Ovary (tissue), 9 donors: Measurements from ENCODE around the gene SVIL. TPM values are rescaled to one million over a fixed set of nuclear protein-coding genes. Genes with fewer than 3 reads are reported as not detected.
"Not testable (repeated sequence)": the region's sequence is repeated elsewhere in the genome, so short reads cannot be mapped to it uniquely, and the experiment has no call there.

Experiments used
- DNase-seq, 5 donors: peaks; one replicate each; pipeline ENCODE4 v3.0.0-alpha.2; 2019 to 2020
- H3K27ac ChIP-seq, 2 donors: fragments of 200-600 bp; one replicate each; pipeline versions ENCODE4 v1.5.1 to v1.8.0; 2019 to 2022
- H3K27me3 ChIP-seq: fragments of 200-600 bp; one replicate; pipeline ENCODE4 v1.8.0; 2022
- H3K36me3 ChIP-seq: fragments of 200-600 bp; sonication (generic); one replicate; pipeline ENCODE4 v1.5.1; 2019
- H3K4me1 ChIP-seq: one replicate; pipeline ENCODE4 v1.8.1; 2013; ENCODE audit warnings: mild to moderate bottlenecking, moderate library complexity; ENCODE audit not compliant: insufficient read depth
- H3K4me3 ChIP-seq: fragments of 200-600 bp; sonication (generic); one replicate; pipeline ENCODE4 v1.5.1; 2017
- H3K9me3 ChIP-seq, 2 donors: fragments of 200-600 bp in 1 of 2; sonication (generic) in 1 of 2; one replicate each; pipeline versions ENCODE4 v1.5.1 to v1.8.1; 2013 to 2019; ENCODE audit warnings: mild to moderate bottlenecking in 1 of 2, moderate library complexity in 1 of 2
- CTCF ChIP-seq, 3 donors: fragments of 450-650 bp in 2 of 3; fragments of 200-600 bp in 1 of 3; IDR thresholded peaks; one replicate each; pipeline versions ENCODE4 v1.5.1 to v1.8.0; 2016 to 2022; ENCODE audit warnings: antibody characterized with exemption in 3 of 3, mild to moderate bottlenecking in 1 of 3
- EP300 ChIP-seq: sonication (generic); formaldehyde crosslinking; IDR thresholded peaks from one replicate; pipeline ENCODE4 v1.6.1; 2017; ENCODE audit warnings: antibody characterized with exemption
- POLR2A ChIP-seq: fragments of 450-650 bp; IDR thresholded peaks from one replicate; pipeline ENCODE4 v1.6.1; 2017; ENCODE audit warnings: antibody characterized with exemption, mild to moderate bottlenecking, moderate library complexity
- WGBS, 3 donors: extraction: QIAGEN DNeasy Blood & Tissue Kit in 1 of 3; methylation state at CpG; one replicate each; pipeline versions ENCODE4 v1.1.5 to v1.1.7; 2013 to 2017; 5-methylcytosine and 5-hydroxymethylcytosine counted together
- intact Hi-C, 4 donors: fragments of 100-400 bp; cut with DNase I; formaldehyde crosslinking; loops; one replicate each; pipeline versions ENCODE4 v1.11.0 to v1.15.1; 2022 to 2023
- polyA plus RNA-seq, 2 donors: library from polyadenylated mRNA; stranded (reverse); fragments of 200-250 nt in 1 of 2; fragments of 350-450 nt in 1 of 2; fragmentation: Illumina TruSeq in 1 of 2; extraction: RNeasy Lipid Tissue Mini Kit (QIAGEN cat#74804) in 1 of 2; gene quantifications; one replicate each; pipeline ENCODE4 v1.2.3, GENCODE V29; 2013 to 2014
- total RNA-seq, 7 donors: library from RNA; depleted of rRNA in 2 of 7; stranded (reverse); fragments of >200 nt in 2 of 7; fragmentation: NEBNext Ultra II Directional in 3 of 7; extraction: Animal tissue kit (Norgen Biotek cat#: 25700) in 3 of 7; gene quantifications; one replicate each; pipeline versions ENCODE4 v1.1.0 to v1.2.4, GENCODE V29; 2016 to 2023
- donor health status: DM: no; HTN: no; CAD: no; lungs with moderate emphysema.
- donor health status: DM: no; HTN: no; CAD: no.
- donor health status: Bipolar disorder and iron deficiency.
- donor health status: DM: yes; HTN: yes; CAD: no.
- donor health status: DM: no; HTN: no; CAD: no.
- donor health status: DM: yes; HTN: yes; CAD: no.

Gene SVIL
- total and polyA plus RNA-seq, 9 donors: 49.9 to 225 (median 139) TPM

GRCh38 chr10:29569795-29570194, 65.0 kb downstream of the SVIL start:
- Histone ChIP-seq H3K27me3 (no peaks in the 10 kb centered on the region), H3K4me3 (no peak overlapping the region), H3K9me3 (no peaks in the 10 kb centered on the region), H3K36me3 (no peaks in the 10 kb centered on the region), H3K4me1 (no peaks in the 10 kb centered on the region), H3K27ac (no peak overlapping the region)
- DNase-seq: no peak
- TF ChIP-seq EP300: no peak
- no peak for TF ChIP-seq POLR2A
- TF ChIP-seq CTCF (IDR thresholded peaks at IDR 0.05): no peak
- intact Hi-C loops: no loop called here

DNA sequence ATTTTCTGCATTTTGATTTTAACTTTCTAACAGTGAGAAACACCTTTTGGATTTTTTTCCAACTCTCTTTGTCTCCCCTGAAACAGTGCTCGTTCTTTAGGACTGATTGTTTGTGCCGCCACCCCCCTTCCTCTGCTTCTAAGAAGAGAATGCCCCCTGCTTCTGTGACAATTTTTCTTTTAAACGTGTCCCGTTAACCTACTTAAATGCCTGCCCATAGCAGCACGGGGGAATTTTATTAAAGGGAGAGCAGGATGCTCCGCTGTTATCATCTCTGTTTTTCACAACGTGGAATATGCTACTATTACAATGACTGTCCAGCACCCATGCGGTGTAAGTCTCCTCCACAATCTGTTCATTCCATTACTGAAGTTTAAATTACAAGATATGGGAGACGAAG, 67.8 kb downstream of the SVIL start:
- TF ChIP-seq POLR2A (no peak), EP300 (no peak), CTCF (IDR thresholded peaks at IDR 0.05) (no peak)
- no peak overlapping the region for H3K27ac ChIP-seq

GRCh38 chr10:29566209-29566608, 68.6 kb downstream of the SVIL start:
- H3K27ac ChIP-seq, DNase-seq, H3K4me3 ChIP-seq, H3K27me3 ChIP-seq, H3K4me1 ChIP-seq, H3K36me3 ChIP-seq, H3K9me3 ChIP-seq, intact Hi-C loops: not testable (repeated sequence)
- 81 to 92% (median 86%) methylated on average over 7 of the region's 7 CpGs for WGBS, 3 donors

More for the DNA sequence above, 67.8 kb downstream of the SVIL start:
- no peaks in the 10 kb centered on the region for H3K9me3 ChIP-seq
- intact Hi-C loops: no loop called here
- no peaks in the 10 kb centered on the region for H3K36me3 ChIP-seq
- H3K4me3 ChIP-seq: no peak overlapping the region
- no peaks in the 10 kb centered on the region for H3K27me3 ChIP-seq
- WGBS, 3 donors: 74 to 87% (median 81%) methylated on average over 9 of the region's 9 CpGs
- DNase-seq: no peak
- no peaks in the 10 kb centered on the region for H3K4me1 ChIP-seq

GRCh38 chr10:29563420-29564035, 71.2 kb downstream of the SVIL start:
- H3K27me3 ChIP-seq: no peaks in the 10 kb centered on the region
- H3K4me3 ChIP-seq: no peak overlapping the region
- H3K36me3 ChIP-seq: no peaks in the 10 kb centered on the region
- no peak overlapping the region for H3K27ac ChIP-seq
- no peaks in the 10 kb centered on the region for H3K4me1 ChIP-seq
- TF ChIP-seq POLR2A: no peak
- no peak for TF ChIP-seq CTCF (IDR thresholded peaks at IDR 0.05)
- TF ChIP-seq EP300: no peak
- WGBS, 3 donors: 94 to 96% (median 95%) methylated on average over 7 of the region's 7 CpGs
- intact Hi-C loops: no loop called here
- DNase-seq: no peak
- no peaks in the 10 kb centered on the region for H3K9me3 ChIP-seq

DNA sequence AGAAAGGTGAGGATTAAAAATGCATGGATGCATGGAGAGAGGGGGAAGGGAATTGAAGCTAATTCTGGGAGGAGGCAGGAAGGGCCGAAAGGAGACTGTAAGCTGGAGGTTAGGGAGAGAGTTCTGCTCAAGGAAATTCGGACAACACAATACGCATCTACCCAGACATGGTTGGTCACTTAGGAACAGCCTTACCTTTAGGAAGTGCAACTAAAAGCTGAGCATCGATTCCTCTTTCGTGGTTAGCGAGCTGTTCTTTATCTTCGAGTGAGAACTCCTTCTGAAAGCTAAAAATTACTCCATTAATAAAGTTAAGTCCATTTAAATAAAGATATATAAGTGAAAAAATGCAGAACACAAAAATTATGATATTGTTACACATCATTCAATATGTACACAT, 71.8 kb downstream of the SVIL start:
- intact Hi-C loops, DNase-seq, H3K4me1 ChIP-seq, H3K9me3 ChIP-seq, H3K4me3 ChIP-seq, H3K27ac ChIP-seq, H3K27me3 ChIP-seq, H3K36me3 ChIP-seq: not testable (repeated sequence)
- 91 to 98% (median 93%) methylated on average over 5 to 7 of the region's 7 CpGs for WGBS, 3 donors
